GM23338 (cell line): ENCODE data around the gene SLC5A2. TPM values are rescaled to one million over a fixed set of nuclear protein-coding genes. Genes with fewer than 3 reads are reported as not detected.

Experiments used
- ATAC-seq: fragments of 200-7000 bp; cut with Tn5 transposase; 3 replicates; pipeline ENCODE4 v1.9.1; 2020
- DNase-seq: peaks from one replicate; pipeline ENCODE4 v3.0.0-alpha.2; 2015; ENCODE audit warnings: low spot score
- H2AFZ ChIP-seq: fragments of 200-600 bp; sonication (generic); 2 replicates; pipeline ENCODE4 v1.8.0; 2016; ENCODE audit warnings: antibody characterized with exemption, mild to moderate bottlenecking, moderate library complexity
- H3F3A ChIP-seq: fragments of 200-600 bp; sonication (generic); replicated peaks from 2 replicates; pipeline ENCODE4 v1.8.0; 2017; ENCODE audit warnings: antibody characterized with exemption, mixed run types, low read depth
- H3K27ac ChIP-seq: fragments of 200-600 bp; sonication (generic); 2 replicates; pipeline ENCODE4 v1.6.1; 2016; ENCODE audit warnings: low read depth
- H3K27me3 ChIP-seq: fragments of 200-600 bp; sonication (generic); 2 replicates; pipeline ENCODE4 v1.8.0; 2016; ENCODE audit warnings: mild to moderate bottlenecking, mixed run types, moderate library complexity; ENCODE audit not compliant: insufficient read depth
- H3K36me3 ChIP-seq: fragments of 200-600 bp; sonication (generic); 2 replicates; pipeline ENCODE4 v1.8.0; 2016; ENCODE audit warnings: mild to moderate bottlenecking; ENCODE audit not compliant: insufficient read depth
- H3K4me1 ChIP-seq: fragments of 200-600 bp; sonication (generic); 2 replicates; pipeline ENCODE4 v1.8.0; 2016; ENCODE audit warnings: mild to moderate bottlenecking, moderate library complexity; ENCODE audit not compliant: insufficient read depth
- H3K4me2 ChIP-seq: fragments of 200-600 bp; sonication (generic); 2 replicates; pipeline ENCODE4 v1.7.1; 2017; ENCODE audit warnings: mixed run types
- H3K4me3 ChIP-seq: fragments of 200-600 bp; sonication (generic); 2 replicates; pipeline ENCODE4 v1.6.1; 2016; ENCODE audit warnings: mixed run types
- H3K79me2 ChIP-seq: fragments of 200-600 bp; sonication (generic); replicated peaks from 2 replicates; pipeline ENCODE4 v1.8.0; 2017; ENCODE audit warnings: mild to moderate bottlenecking; ENCODE audit not compliant: insufficient read depth
- H3K9me2 ChIP-seq: fragments of 200-600 bp; sonication (generic); 2 replicates; pipeline ENCODE4 v1.8.0; 2017; ENCODE audit not compliant: insufficient read depth
- H4K20me1 ChIP-seq: fragments of 200-600 bp; sonication (generic); replicated peaks from 2 replicates; pipeline ENCODE4 v1.8.0; 2017; ENCODE audit warnings: mild to moderate bottlenecking; ENCODE audit not compliant: insufficient read depth
- H3K27ac Mint-ChIP-seq: 2 replicates; pipeline ENCODE4 v1.8.0; 2020; ENCODE audit warnings: inconsistent platforms, mild to moderate bottlenecking, moderate library complexity, mixed read lengths
- H3K27me3 Mint-ChIP-seq: 3 replicates; pipeline ENCODE4 v1.8.0; 2022; ENCODE audit warnings: low read depth, mild to moderate bottlenecking, moderate library complexity, mixed read lengths, inconsistent platforms; ENCODE audit not compliant: insufficient read depth, poor library complexity
- H3K36me3 Mint-ChIP-seq: 3 replicates; pipeline ENCODE4 v1.8.0; 2021; ENCODE audit warnings: low read depth, mild to moderate bottlenecking, inconsistent platforms, moderate library complexity, mixed read lengths
- H3K4me1 Mint-ChIP-seq: 3 replicates; pipeline ENCODE4 v1.8.0; 2020; ENCODE audit warnings: mild to moderate bottlenecking, inconsistent platforms, mixed read lengths
- H3K4me3 Mint-ChIP-seq: 3 replicates; pipeline ENCODE4 v1.8.0; 2021; ENCODE audit warnings: moderate library complexity, mild to moderate bottlenecking, inconsistent platforms, mixed read lengths
- H3K9me3 Mint-ChIP-seq: 3 replicates; pipeline ENCODE4 v1.8.0; 2020; ENCODE audit warnings: moderate library complexity, mild to moderate bottlenecking, inconsistent platforms, mixed read lengths
- EZH2 ChIP-seq: fragments of 200-600 bp; sonication (generic); IDR thresholded peaks from one replicate; pipeline ENCODE4 v1.8.0; 2017; ENCODE audit warnings: antibody characterized with exemption, mild to moderate bottlenecking, low read depth; ENCODE audit not compliant: unreplicated experiment
- POLR2AphosphoS5 ChIP-seq: IDR thresholded peaks from 2 replicates; pipeline ENCODE4 v1.6.1; 2016; ENCODE audit warnings: antibody characterized with exemption, low read depth
- STAT1 ChIP-seq: IDR thresholded peaks from one replicate; pipeline ENCODE4 v1.6.1; 2016; ENCODE audit warnings: antibody characterized with exemption; ENCODE audit not compliant: unreplicated experiment
- polyA plus RNA-seq: library from polyadenylated mRNA; unstranded; fragments of >200 nt; fragmentation: Nextera tagmentation; extraction: Ambion mirVana; gene quantifications from 2 replicates; pipeline ENCODE4 v1.2.1, GENCODE V29; 2016
- total RNA-seq: library from RNA; depleted of rRNA; stranded (reverse); fragments of >200 nt; shearing (Covaris generic); gene quantifications from 2 replicates; pipeline ENCODE4 v1.2.3, GENCODE V29; 2014
- TF ChIP-seq, protein P1 (sequence below): fragments of 250-450 bp; sonication (Bioruptor Pico); IDR thresholded peaks from 2 replicates; pipeline ENCODE4 v1.5.0; 2020; ENCODE audit warnings: mild to moderate bottlenecking, moderate library complexity

The SLC5A2 gene
- total and polyA plus RNA-seq, 2 experiments from 2014 or later: 0.76 to 3.6 TPM

DNA sequence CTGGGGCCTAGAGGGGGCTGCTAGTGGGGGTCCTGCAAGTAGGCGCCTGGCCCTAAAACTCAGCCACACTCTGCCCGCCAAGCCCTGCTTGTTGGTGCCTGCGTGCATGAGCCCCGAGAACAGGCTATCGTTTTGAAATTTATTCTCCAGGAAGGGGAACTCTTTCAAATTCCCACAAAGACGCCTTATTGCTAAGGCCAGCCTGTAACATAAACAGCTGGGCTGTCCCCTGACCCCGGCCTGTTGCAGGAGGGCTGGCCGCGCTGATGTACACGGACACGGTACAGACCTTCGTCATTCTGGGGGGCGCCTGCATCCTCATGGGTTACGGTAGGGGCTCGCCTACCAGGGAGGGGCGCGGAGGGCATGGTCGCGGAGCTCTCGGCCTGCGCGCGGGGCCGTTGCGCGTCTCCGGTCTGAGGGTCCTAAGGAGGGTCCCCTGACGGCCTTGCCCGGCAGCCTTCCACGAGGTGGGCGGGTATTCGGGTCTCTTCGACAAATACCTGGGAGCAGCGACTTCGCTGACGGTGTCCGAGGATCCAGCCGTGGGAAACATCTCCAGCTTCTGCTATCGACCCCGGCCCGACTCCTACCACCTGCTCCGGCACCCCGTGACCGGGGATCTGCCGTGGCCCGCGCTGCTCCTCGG is 4.3 kb downstream of the SLC5A2 start (continued):
- TF ChIP-seq, protein P1, sequence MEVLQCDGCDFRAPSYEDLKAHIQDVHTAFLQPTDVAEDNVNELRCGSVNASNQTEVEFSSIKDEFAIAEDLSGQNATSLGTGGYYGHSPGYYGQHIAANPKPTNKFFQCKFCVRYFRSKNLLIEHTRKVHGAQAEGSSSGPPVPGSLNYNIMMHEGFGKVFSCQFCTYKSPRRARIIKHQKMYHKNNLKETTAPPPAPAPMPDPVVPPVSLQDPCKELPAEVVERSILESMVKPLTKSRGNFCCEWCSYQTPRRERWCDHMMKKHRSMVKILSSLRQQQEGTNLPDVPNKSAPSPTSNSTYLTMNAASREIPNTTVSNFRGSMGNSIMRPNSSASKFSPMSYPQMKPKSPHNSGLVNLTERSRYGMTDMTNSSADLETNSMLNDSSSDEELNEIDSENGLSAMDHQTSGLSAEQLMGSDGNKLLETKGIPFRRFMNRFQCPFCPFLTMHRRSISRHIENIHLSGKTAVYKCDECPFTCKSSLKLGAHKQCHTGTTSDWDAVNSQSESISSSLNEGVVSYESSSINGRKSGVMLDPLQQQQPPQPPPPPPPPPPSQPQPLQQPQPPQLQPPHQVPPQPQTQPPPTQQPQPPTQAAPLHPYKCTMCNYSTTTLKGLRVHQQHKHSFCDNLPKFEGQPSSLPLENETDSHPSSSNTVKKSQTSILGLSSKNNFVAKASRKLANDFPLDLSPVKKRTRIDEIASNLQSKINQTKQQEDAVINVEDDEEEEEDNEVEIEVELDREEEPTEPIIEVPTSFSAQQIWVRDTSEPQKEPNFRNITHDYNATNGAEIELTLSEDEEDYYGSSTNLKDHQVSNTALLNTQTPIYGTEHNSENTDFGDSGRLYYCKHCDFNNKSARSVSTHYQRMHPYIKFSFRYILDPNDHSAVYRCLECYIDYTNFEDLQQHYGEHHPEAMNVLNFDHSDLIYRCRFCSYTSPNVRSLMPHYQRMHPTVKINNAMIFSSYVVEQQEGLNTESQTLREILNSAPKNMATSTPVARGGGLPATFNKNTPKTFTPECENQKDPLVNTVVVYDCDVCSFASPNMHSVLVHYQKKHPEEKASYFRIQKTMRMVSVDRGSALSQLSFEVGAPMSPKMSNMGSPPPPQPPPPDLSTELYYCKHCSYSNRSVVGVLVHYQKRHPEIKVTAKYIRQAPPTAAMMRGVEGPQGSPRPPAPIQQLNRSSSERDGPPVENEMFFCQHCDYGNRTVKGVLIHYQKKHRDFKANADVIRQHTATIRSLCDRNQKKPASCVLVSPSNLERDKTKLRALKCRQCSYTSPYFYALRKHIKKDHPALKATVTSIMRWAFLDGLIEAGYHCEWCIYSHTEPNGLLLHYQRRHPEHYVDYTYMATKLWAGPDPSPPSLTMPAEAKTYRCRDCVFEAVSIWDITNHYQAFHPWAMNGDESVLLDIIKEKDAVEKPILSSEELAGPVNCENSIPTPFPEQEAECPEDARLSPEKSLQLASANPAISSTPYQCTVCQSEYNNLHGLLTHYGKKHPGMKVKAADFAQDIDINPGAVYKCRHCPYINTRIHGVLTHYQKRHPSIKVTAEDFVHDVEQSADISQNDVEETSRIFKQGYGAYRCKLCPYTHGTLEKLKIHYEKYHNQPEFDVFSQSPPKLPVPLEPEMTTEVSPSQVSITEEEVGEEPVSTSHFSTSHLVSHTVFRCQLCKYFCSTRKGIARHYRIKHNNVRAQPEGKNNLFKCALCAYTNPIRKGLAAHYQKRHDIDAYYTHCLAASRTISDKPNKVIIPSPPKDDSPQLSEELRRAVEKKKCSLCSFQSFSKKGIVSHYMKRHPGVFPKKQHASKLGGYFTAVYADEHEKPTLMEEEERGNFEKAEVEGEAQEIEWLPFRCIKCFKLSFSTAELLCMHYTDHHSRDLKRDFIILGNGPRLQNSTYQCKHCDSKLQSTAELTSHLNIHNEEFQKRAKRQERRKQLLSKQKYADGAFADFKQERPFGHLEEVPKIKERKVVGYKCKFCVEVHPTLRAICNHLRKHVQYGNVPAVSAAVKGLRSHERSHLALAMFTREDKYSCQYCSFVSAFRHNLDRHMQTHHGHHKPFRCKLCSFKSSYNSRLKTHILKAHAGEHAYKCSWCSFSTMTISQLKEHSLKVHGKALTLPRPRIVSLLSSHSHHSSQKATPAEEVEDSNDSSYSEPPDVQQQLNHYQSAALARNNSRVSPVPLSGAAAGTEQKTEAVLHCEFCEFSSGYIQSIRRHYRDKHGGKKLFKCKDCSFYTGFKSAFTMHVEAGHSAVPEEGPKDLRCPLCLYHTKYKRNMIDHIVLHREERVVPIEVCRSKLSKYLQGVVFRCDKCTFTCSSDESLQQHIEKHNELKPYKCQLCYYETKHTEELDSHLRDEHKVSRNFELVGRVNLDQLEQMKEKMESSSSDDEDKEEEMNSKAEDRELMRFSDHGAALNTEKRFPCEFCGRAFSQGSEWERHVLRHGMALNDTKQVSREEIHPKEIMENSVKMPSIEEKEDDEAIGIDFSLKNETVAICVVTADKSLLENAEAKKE (CRISPR knock-in tag): no peak

DNA sequence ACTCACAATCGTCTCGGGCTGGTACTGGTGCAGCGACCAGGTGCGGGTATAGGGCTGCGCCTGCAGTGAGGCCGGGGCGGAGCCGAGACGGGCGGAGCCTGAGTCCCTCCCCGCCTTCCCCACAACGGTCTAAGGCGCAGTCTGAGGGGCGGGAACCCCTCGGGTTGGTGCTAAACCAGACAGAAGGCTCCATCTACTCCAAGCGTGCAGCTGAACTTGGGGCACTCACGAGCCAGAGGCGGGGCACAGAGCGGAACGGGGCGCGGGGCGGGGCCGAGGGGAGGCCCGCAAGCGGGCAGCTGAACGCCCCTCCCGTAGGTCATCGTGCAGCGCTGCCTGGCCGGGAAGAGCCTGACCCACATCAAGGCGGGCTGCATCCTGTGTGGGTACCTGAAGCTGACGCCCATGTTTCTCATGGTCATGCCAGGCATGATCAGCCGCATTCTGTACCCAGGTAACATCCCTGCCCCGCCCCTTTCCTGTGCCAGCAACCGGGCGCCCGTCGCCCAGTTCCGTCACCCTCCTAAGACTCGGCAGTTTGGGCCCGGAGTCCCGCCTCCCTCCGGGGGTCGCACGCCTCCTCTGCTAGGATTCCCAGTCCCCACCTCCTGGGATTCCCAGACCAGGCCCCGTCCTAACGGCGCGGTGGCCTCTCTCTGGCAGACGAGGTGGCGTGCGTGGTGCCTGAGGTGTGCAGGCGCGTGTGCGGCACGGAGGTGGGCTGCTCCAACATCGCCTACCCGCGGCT is 5.0 kb downstream of the SLC5A2 start:
- Histone ChIP-seq H3K27ac (no peak overlapping the region), H3K79me2 (no peaks in the 10 kb centered on the region), H3K4me2 (peak overlapping the region; percentile 88), H3K27me3 (peaks cover 61% of the 10 kb centered on the region), H4K20me1 (no peaks in the 10 kb centered on the region), H3K4me1 (no peaks in the 10 kb centered on the region; the same call in 1 of the 2 replicates), H3F3A (no peaks in the 10 kb centered on the region), H3K4me3 (peak overlapping the region; percentile 71), H3K36me3 (no peaks in the 10 kb centered on the region), H2AFZ (peak overlapping the region; percentile 98), H3K9me2 (no peaks in the 10 kb centered on the region)
- Mint-ChIP-seq H3K27me3 (peaks cover 55% of the 10 kb centered on the region), H3K4me1 (peaks cover 17% of the 10 kb centered on the region; the same call in 2 of the 3 replicates), H3K9me3 (no peaks in the 10 kb centered on the region; the same call in 2 of the 3 replicates), H3K4me3 (peak overlapping the region; percentile 79), H3K36me3 (peaks cover 19% of the 10 kb centered on the region), H3K27ac (no peak overlapping the region)
- DNase-seq: peak; percentile 89
- ATAC-seq: peak; percentile 87
- TF ChIP-seq EZH2: peak; percentile 60
- no peak for TF ChIP-seq STAT1
- TF ChIP-seq POLR2AphosphoS5: 0 out of 2 replicates have a peak, but pooled peaks have one; percentile 43
